Upper lobe of right lung (tissue), 1 donor: ENCODE results near the gene KPNB1. TPM values are rescaled to one million over a fixed set of nuclear protein-coding genes. Genes with fewer than 3 reads are reported as not detected.
A peak's percentile ranks its signal among the peaks of the same experiment; 100 is the strongest.

Experiments used
- ATAC-seq: fragments of 200-7000 bp; cut with Tn5 transposase; one replicate; pipeline ENCODE4 v1.9.1; 2020; ENCODE audit warnings: mild to moderate bottlenecking, moderate library complexity
- DNase-seq: peaks from one replicate; pipeline ENCODE4 v3.0.0-alpha.2; 2020
- H3K27ac ChIP-seq: fragments of 200-600 bp; one replicate; pipeline ENCODE4 v1.8.0; 2022
- H3K27me3 ChIP-seq: fragments of 200-600 bp; one replicate; pipeline ENCODE4 v1.8.0; 2022; ENCODE audit warnings: mild to moderate bottlenecking
- H3K36me3 ChIP-seq: fragments of 200-600 bp; one replicate; pipeline ENCODE4 v1.8.0; 2022
- H3K4me1 ChIP-seq: fragments of 200-600 bp; one replicate; pipeline ENCODE4 v1.8.0; 2022
- H3K4me3 ChIP-seq: fragments of 200-600 bp; one replicate; pipeline ENCODE4 v1.8.0; 2022; ENCODE audit warnings: mild to moderate bottlenecking
- H3K9me3 ChIP-seq: fragments of 200-600 bp; one replicate; pipeline ENCODE4 v1.8.0; 2022
- intact Hi-C: fragments of 100-400 bp; cut with DNase I; formaldehyde crosslinking; loops from one replicate; pipeline ENCODE4 v1.11.0; 2022
- total RNA-seq: library from RNA; stranded (reverse); fragmentation: NEBNext Ultra II Directional; extraction: Animal tissue kit (Norgen Biotek cat#: 25700); gene quantifications from one replicate; pipeline ENCODE4 v1.2.1, GENCODE V29; 2021
- TF ChIP-seq, protein P1 (sequence below): fragments of 200-600 bp; IDR thresholded peaks from one replicate; pipeline ENCODE4 v1.8.0; 2022; ENCODE audit warnings: antibody characterized with exemption
- donor health status: DM: no; HTN: yes; CAD: no; lungs with severe emphysema.

Gene KPNB1
- total RNA-seq, 1 donor from 2014 or later = 196 TPM

DNA sequence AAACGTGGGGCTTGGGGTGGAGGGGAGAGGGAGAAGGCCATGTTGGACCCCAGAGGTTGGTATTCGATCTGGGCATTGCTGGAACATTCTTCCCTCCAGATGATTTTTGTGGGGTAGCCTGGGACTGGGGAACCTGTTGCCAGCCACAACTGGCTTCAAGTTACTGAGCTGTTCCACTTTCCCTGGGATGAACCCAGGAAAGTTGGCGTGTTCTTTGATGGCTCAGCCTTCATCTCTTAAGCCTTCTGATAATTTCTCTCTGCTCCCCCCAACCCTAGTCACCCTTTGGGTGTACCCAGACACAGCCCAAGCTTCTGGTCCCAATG is 85.4 kb downstream of the KPNB1 start:
- Histone ChIP-seq H3K27ac (no peak overlapping the region), H3K9me3 (no peaks in the 10 kb centered on the region), H3K4me1 (peaks cover 8% of the 10 kb centered on the region), H3K27me3 (peaks cover 46% of the 10 kb centered on the region), H3K4me3 (peak overlapping the region; percentile 39), H3K36me3 (no peaks in the 10 kb centered on the region)
- DNase-seq = no peak
- TF ChIP-seq, protein P1, sequence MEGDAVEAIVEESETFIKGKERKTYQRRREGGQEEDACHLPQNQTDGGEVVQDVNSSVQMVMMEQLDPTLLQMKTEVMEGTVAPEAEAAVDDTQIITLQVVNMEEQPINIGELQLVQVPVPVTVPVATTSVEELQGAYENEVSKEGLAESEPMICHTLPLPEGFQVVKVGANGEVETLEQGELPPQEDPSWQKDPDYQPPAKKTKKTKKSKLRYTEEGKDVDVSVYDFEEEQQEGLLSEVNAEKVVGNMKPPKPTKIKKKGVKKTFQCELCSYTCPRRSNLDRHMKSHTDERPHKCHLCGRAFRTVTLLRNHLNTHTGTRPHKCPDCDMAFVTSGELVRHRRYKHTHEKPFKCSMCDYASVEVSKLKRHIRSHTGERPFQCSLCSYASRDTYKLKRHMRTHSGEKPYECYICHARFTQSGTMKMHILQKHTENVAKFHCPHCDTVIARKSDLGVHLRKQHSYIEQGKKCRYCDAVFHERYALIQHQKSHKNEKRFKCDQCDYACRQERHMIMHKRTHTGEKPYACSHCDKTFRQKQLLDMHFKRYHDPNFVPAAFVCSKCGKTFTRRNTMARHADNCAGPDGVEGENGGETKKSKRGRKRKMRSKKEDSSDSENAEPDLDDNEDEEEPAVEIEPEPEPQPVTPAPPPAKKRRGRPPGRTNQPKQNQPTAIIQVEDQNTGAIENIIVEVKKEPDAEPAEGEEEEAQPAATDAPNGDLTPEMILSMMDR = no peak
- ATAC-seq = no peak
- intact Hi-C loops = no loop called here

Other genes starting within 250 kb of the KPNB1 start
- gene NPEPPS, start 118.8 kb upstream of the KPNB1 start, total RNA-seq = 113 TPM
- 14.7 TPM for gene TBKBP1, start 44.2 kb downstream of the KPNB1 start, total RNA-seq
- gene TBX21, start 83.3 kb downstream of the KPNB1 start, total RNA-seq = 3.9 TPM
- gene OSBPL7, start 171.9 kb downstream of the KPNB1 start, total RNA-seq = 14.4 TPM
- gene MRPL10, start 181.6 kb downstream of the KPNB1 start, total RNA-seq = 29.2 TPM
- 1.1 TPM for gene LRRC46, start 181.8 kb downstream of the KPNB1 start, total RNA-seq
- gene SCRN2, start 191.4 kb downstream of the KPNB1 start, total RNA-seq = 30.5 TPM
- 8.5 TPM for gene SP6, start 201.2 kb downstream of the KPNB1 start, total RNA-seq
- gene SP2, start 246.3 kb downstream of the KPNB1 start, total RNA-seq = 16.9 TPM